ENCODE data around the gene ADTRP.
"Not testable (repeated sequence)": the region's sequence is repeated elsewhere in the genome, so short reads cannot be mapped to it uniquely, and the experiment has no call there.

Gene ADTRP

DNA sequence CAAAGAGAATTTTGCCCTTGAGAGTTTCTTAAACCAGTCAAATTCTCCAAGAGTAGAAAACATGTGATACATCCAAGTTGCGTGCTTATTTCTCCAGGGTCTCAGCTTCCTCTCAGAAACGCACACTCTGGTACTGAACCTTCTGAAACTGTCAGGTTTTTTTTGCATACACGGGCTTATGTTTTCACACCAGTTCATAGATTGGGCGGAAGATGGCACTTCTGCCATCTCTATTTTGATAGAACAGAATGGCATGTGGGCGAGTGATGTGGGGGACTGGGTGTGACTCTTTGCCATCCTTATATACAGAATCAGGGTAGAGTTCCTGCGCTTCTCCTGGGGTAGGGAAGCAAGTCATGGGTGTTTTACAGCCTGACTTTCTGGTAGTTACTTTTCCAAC, 56.4 kb downstream of the ADTRP start:
- no peak for DNase-seq

DNA sequence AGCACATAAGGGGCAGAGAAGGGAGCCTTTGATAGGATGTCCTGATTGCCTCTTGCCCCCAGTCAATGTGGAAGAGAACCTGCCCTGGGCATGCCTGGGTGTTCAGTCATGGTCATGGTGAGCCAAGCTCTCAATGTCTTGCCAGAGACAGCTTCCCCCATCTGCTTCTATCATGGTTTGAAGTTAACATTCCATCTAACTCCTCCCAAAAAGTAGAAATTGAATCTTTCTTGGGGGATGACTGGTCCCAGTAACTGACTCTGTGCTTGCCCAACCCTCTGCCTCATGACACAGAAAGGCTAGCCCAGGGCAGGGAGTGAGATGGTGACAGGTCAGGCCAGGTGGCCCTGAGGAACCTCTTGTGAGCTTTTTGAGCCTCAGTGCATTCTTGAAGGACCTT, 60.1 kb downstream of the ADTRP start:
- no peak for DNase-seq

DNA sequence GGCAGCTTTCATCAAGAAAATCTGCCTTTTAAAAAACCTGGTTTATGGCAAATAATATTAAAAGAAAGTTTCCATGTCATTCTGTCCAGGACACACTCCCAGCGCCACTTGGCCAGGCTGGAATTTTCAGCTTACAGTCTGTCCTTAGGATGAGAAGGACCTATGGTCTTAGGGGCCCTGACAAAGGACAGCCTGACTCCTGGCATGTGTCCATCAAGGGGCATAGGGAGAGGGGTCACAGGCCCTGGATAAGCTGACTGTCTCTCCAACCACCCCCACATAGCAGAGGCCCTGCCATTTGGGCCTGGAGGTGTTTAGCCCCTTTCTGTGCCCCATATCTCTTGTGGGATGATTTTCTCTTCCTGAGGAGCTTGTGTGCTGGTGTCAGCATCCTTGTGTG, 60.6 kb downstream of the ADTRP start:
- DNase-seq = no peak

DNA sequence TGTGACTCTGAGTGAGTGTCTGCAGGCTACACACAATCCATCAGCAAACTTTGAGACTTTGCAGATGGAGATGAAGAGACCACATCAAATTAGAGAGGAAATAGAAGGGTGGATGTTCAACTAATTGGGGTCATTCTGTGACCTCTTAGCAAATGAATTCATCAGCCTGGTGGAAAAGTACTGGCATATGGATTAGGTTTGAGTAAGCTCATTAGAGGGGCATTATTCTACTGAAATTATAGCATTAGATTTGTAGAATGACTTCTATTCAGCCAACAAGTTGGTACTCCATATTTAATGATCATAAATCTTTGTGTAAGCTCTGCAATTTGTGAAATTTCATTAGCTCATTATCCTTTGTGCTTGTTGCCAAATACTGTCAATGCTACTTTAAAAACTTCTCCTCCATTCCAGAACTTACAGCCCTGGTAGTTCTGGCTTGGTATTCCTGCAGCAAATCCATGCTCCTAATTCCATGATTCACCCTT, 63.8 kb downstream of the ADTRP start:
- no peak for DNase-seq

DNA sequence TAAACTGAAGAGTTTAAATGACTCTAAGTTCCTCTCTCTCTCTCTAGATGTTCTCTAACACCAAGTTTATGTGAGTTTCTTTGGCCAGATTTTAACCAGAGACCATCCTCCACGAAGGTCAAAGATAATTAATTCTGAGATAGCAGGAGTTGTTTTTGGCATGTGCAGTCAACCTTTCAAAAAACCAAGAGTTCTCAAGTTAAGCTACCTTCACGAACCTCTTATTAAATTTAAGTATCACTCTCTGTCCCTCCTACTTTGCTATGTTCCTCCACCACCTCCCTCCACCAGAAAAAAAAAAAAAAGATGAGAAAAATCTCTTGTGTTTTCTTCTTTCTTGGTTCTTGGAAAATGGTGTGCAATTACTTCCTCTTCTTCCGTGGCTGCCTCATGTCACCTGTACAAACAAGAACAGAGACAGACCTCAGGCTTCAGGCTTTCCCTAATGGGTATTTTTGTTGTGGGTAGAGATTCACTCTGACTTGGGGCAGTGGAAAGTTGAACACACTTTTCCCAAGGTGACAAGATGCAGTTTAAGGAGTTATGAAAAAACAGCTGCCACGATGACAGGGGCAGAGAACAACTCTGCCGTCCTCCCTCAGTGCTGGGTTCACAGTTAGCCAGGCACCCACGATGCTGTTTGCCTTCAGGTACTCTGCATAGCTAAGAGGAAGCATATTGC, 64.3 kb downstream of the ADTRP start:
- DNase-seq = peak; percentile 13

DNA sequence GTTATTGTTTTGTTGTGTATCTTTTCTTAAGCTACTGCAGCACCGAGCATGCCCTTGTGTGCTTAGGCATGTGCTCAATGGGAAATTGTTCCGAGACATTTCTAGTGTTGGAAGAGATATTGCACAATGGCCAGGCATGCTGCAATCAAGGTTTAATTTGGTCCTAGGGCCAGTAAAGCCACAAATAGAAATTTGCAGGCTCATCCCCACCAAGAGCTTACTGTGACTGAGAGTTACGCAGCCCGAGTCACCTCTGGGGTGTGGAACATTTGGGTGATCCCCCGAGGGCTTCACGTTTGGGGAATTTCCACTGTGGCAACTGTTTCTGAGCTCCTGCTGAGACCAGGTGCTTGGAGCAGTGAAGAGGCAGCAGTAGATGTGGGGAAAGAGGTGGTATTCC, 65.8 kb downstream of the ADTRP start:
- peak; percentile 19 for DNase-seq

DNA sequence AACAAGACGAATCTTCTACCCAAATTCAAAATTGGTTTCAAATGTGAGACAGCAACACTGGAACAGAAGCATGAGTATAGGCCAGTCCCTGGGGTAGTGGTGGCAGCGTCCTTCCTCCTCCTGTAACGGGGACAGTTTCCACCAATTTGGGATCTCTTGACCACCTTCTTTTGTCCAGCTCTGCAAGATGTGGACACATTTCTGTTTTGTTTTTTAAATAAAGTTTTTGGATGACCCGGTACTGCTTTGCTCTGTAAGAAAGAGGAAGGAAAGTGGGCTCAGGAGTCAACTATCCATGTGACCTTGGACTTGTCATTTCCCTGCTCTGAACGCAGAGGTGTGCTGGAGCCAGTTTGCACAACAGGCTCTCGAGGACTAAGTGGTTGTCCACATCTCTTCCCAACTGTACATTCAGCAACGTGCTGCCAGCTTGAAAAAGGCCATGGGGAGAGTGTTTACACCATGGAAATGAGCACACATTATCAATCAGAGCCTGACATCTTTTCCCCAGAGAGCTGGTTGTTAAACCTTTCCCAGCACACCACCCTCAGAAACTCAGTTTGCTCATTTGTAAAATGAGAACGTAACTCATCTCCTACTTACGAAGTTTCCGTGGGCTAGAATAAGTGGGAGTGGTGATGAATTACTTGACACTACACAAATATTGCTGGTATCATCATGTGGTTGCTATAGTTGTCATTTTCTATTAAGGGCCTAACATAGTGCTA, 66.5 kb downstream of the ADTRP start:
- no peak for DNase-seq

DNA sequence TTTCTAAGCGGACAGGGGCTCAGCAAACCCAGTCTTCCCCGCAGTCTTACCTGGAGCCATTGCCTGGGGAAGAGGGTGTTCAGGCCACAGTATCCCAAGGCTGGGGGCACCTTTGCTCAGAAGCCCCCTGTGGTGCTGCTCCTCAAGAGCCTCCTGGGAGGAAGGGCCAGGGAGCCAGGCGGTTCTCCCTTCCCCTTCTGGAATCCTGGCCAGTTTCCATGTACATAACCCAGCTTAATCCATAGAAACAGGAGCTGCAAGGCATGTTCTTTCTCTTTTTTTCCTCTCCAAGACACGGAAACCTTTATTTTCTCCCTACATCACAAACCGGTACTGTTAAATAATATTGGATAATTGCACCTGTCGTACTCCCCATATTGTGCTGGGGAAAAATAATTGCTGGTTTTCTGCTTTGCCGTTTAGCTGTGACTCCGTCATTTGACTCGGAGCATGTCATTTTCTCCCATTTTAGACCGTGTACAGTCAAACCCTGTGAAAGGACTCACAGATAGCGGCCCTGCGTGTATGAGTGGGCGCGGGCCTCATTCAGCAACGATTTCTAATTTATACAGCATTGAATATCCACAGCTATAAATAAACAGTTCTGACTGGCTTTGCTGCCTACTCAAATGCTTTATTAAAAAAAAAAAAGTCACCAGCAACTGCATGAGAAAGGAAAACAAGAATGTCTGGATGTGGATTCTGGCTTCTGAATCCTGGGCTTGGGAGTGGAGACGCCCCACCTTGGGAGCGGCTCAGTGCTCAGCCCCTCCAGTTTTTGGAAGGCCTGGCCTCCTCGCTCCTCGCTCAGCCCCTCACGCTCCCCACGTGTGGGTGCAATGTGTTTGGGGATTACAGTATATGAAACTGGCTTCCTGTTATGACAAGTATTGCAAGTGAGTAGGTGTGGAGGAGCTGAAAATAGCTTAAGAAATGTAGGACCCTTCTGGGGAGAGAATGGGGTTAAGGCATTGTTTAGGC, 67.3 kb downstream of the ADTRP start:
- peak; percentile 13 for DNase-seq

- no peak for DNase-seq
Measured at GRCh38 chr6:11710311-11710761, 68.3 kb downstream of the ADTRP start.

DNA sequence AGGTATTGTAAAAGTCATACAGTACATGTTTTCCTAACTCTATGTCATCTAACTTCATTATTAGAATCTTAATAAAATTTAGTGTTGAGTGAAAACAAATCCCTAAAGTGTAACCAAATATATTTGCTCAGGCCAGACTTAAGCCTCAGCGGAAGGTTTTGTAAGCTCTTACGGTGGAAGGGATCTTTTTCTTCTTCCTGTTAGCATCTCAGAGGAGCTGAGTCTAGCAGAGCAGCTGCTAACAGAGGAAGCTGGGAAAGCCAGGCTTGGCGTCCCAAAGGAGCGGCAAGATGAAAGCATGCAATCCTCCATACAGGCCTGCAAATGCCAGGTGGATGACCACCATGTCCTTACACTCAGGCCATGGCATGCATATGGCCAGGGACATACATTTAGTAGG, 72.4 kb downstream of the ADTRP start:
- DNase-seq = no peak

DNA sequence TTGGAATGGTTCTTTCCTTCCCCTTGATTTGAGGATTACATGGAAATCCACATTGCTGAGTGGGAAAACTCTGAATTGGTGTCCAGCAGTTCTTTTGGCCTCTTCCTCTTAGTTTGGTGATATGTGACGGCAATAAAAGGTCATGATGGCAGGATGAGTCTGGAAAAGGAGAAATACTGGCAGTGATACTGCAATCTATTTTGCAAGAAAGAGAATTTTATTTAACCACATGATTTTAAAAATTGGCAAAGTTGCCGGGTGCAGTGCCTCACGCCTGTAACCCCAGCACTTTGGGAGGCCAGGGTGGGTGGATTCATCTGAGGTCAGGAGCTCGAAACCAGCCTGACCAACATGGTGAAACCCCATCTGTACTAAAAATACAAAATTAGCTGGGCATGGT, 73.1 kb downstream of the ADTRP start:
- no peak for DNase-seq

- DNase-seq = no peak
Measured at GRCh38 chr6:11705069-11705468, 73.5 kb downstream of the ADTRP start.

DNA sequence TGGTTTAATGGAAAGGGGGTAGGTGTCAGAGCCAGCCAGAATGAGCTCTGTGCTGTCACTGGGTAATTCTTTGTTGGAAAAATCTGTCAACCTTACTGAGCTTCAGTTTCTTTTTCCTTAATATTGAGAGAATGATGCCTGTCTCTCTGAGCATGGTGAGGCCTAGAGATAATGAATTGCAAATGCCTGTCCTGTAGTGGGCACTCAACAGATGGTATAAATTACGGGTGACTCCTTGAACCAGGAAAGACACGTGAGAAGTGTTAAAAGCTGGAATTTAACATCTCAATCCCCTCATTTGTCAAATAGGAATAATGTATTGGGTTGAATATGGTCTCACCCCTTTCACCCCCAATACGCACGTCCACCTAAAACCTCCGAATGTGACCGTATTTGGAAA, 74.9 kb downstream of the ADTRP start:
- DNase-seq = no peak

DNA sequence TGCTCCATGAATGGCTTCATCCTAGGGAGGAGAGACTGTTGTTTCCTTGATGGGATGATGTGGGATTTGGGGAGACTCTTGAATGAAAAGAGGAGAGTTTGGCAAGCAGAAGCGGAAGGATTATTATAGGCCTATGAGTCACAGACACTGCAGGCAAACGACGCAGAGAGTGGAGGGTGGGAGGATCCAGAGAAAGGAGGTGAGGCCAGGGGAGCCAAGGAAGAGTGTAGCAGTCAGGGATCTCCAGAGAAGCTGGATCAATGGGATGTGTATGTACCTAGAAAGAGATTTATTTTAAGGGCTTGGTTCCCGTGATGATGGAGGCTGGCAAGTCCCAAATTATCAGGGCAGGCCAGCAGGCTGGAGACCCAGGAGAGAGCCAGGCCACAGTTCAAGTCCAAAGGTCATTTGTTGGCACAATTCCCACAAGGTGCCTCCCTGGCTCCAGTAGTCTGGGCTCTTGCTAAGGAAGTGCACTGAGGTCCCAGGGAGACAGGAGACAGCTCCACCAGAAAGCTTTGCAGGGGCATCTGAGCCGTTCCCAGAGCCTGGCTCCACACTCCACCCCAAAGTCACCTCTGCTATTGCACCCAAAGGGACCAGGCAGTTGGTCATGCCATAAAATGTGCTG, 76.0 kb downstream of the ADTRP start:
- no peak for DNase-seq

DNA sequence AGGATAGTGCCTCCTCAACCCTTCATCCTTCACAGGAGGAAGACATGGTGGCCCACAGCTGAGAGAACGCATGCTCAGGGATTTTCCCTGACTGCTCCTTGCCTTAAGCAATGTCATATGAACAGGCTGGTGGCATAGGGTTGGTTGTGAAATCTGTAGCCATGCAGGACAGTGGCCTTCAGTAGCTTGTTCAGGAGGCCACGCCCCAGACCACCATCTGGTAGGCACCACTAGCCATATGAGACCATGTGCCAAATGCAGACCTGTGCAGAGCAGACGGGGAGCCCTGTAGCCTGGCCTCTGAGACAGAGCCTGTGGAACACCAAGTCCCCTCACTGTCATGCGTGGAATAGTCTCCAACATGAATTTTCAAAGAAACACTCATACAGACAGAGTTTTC, 76.5 kb downstream of the ADTRP start:
- no peak for DNase-seq

- DNase-seq = no peak
Measured at GRCh38 chr6:11701573-11701972, 77.0 kb downstream of the ADTRP start.

DNA sequence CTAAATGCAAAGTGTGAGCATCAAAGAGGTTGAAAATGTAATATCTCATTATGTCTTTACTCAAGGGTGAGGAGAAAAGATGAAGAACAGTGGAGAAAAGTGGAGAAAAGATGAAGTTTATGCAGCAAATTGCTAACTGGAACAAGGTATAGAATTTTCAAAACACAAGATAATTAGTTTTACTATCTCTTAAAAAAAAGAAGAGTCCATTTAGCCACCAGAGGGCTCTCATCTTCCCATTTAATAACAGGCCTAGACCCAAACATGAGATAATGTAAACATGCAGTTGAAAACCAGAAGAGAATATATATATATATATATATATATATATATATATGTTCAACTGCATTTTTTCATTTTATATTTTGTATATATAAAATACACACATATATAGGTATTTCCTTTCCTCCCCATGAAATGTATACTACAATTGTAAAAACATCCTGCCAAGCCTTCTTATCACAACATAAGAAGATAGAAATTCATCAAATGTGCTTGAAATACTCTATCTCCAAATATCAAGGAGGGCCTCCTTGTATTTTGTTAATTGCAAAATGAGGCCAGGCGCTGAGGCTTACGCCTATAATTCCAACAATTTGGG, 78.4 kb downstream of the ADTRP start:
- no peak for DNase-seq

GRCh38 chr6:11699576-11699975, 79.0 kb downstream of the ADTRP start:
- DNase-seq = no peak

DNA sequence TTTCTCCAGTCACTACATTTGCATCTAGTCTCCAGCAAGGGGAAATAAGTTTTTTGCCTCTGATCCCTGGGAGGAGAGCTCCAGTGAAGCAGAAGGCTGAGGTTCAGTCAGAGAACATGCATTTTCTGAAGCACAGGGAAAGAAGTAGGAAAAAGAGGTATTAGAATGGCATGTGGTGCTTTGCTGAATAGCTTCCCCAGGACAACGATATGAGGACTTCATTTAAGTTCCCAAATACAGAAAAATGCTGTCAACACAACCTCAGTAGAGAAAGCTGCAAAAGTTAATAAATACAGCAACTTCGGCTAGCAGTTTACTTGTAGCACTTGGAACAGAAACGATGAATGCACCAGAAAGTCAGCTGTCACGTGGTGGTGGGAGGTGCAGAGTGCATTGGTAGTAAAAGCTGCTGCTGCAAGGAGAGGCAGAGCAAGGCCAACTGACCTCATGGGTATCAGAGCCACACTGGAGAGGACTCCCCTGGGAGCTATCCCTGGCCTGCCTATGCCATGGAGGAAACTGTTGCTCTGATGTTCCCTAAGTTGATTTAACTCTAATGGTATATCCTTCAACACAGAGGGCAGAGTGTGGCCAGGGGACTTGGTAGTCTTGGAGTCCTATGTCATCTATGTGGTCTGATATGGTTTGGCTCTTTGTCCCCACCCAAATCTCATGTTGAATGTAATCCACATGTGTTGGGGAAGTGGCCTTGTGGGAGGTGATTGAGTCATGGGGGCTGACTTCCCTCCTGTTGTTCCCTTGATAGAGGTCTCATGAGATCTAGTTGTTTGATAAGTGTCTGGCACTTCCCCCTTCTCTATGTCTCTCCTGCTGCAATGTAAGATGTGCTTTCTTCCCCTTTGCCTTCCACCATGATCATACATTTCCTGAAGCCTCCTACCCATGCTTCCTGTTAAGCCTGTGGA, 85.9 kb downstream of the ADTRP start:
- no peak for DNase-seq

DNA sequence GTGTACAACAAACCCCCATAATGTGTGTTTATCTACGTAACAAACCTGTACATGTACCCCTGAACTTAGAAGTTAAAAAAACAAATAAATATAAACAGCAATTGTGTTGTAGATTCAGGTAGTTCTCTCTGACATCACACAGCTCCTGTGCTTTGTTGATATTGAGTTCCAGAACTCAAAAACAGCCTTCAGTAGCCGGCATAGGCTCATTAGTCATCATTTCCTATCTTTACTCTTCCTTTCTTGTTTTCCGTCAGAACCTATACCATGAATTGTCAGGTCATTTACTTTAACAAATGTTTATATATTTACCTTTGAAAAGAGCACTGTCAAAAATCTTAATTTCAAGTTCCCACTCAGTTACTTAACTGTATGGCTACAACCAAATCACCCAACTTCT, 88.8 kb downstream of the ADTRP start:
- DNase-seq = no peak

DNA sequence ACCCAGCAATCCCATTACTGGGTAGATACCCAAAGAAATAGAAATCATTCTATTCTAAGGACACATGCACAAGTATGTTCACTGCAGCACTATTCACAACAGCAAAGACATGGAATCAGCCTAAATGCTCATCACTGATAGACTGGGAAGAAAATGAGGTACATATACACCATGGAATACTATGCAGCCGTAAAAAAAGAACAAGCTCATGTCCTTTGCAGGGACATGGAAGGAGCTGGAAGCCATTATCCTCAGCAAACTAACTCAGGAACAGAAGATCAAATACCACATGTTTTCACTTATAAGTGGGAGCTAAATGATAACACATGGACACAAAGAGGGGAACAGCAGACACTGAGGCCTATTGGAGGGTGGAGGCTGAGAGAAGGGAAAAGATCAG, 89.2 kb downstream of the ADTRP start:
- not testable (repeated sequence) for DNase-seq

- DNase-seq = no peak
Measured at GRCh38 chr6:11688425-11688709, 90.2 kb downstream of the ADTRP start.

Data from NK-92 treated with Interleukin-12 subunit alpha and Interleukin-12 subunit beta, amount 100 ng/mL, for 24 hours (cell line).